Nephron (organoid): ENCODE measurements around the gene CCDC15.
A peak's percentile ranks its signal among the peaks of the same experiment; 100 is the strongest.

Experiments
- H3K27ac Mint-ChIP-seq, 3 experiments: 2 replicates each; pipeline ENCODE4 v1.8.0; 2020; ENCODE audit warnings: mixed read lengths in 3 of 3, mild to moderate bottlenecking in 2 of 3, moderate library complexity in 1 of 3
- H3K27me3 Mint-ChIP-seq: 2 replicates; pipeline ENCODE4 v1.8.0; 2021; ENCODE audit warnings: low read depth, mild to moderate bottlenecking, moderate library complexity, mixed read lengths
- H3K36me3 Mint-ChIP-seq: 2 replicates; pipeline ENCODE4 v1.8.0; 2020; ENCODE audit warnings: low read depth, mixed read lengths
- H3K4me1 Mint-ChIP-seq: 2 replicates; pipeline ENCODE4 v1.8.0; 2020; ENCODE audit warnings: mixed read lengths
- H3K4me3 Mint-ChIP-seq, 3 experiments: 2 replicates each; pipeline ENCODE4 v1.8.0; 2020; ENCODE audit warnings: mild to moderate bottlenecking in 3 of 3, mixed read lengths in 3 of 3, moderate library complexity in 2 of 3
- H3K9me3 Mint-ChIP-seq: 2 replicates; pipeline ENCODE4 v1.8.0; 2020; ENCODE audit warnings: mixed read lengths
- TF ChIP-seq, protein P1 (sequence below), 3 experiments: fragments of 200-600 bp; sonication (generic); IDR thresholded peaks; one replicate each; pipeline ENCODE4 v1.5.0; 2021; ENCODE audit warnings: antibody characterized with exemption in 3 of 3; ENCODE audit not compliant: unreplicated experiment in 3 of 3

The CCDC15 gene

DNA sequence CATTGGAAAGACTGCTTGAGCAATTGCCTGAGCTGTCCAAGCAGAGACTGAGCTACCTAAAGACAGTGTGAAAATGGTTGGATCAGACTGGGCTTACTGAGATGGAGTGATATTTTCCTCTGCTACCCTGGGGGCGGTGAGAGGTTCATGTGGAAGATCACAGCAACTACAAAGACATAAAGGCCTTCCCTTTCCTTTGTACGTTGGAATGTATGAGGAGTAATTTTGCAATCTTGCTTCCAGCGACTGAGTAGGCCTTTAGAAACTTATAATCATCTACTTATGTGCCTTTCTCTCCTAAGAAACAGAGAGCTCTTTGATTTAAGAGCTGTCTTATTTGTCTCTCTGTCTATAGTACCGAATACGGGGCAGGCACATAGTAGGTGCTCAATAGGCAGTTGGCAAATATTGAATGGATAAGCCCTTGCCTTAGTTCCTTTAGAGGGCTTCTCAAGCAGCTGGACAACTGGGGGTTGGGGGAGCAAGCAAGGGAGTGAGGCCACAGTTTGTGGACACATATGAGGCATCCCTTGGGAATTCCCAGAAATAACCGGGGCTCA, 15.7 kb upstream of the CCDC15 start:
- no peak overlapping the region for H3K4me3 Mint-ChIP-seq
- H3K27ac Mint-ChIP-seq, result no peak overlapping the region
- H3K4me1 Mint-ChIP-seq, result no peaks in the 10 kb centered on the region
- H3K27me3 Mint-ChIP-seq, result peaks cover 9% of the 10 kb centered on the region
- H3K9me3 Mint-ChIP-seq, result no peaks in the 10 kb centered on the region
- H3K36me3 Mint-ChIP-seq, result no peaks in the 10 kb centered on the region
- TF ChIP-seq, protein P1, sequence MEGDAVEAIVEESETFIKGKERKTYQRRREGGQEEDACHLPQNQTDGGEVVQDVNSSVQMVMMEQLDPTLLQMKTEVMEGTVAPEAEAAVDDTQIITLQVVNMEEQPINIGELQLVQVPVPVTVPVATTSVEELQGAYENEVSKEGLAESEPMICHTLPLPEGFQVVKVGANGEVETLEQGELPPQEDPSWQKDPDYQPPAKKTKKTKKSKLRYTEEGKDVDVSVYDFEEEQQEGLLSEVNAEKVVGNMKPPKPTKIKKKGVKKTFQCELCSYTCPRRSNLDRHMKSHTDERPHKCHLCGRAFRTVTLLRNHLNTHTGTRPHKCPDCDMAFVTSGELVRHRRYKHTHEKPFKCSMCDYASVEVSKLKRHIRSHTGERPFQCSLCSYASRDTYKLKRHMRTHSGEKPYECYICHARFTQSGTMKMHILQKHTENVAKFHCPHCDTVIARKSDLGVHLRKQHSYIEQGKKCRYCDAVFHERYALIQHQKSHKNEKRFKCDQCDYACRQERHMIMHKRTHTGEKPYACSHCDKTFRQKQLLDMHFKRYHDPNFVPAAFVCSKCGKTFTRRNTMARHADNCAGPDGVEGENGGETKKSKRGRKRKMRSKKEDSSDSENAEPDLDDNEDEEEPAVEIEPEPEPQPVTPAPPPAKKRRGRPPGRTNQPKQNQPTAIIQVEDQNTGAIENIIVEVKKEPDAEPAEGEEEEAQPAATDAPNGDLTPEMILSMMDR (IDR thresholded peaks at IDR 0.05; ENCODE audit: unreplicated experiment in 3 of 3), result no peak

DNA sequence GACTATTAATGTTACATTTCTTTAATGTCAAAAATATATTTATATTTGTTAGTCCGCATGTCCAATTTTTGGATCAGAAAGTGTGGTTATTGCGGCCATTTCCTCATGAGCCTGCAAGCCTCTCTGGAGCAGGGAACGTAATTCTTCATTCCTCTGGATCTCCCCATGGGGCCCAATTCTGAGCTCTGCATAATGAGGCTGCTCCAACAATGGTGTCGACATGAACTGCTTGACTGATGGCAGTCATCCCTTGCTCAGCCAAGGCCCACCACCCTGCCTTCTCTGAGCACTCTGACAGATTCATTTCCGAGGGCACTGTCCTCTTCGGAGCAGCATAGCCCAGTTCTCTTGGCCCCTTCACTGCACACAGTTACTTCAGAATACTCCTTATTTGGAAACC, 15.0 kb upstream of the CCDC15 start:
- Mint-ChIP-seq H3K27me3 (peaks cover 9% of the 10 kb centered on the region), H3K9me3 (no peaks in the 10 kb centered on the region), H3K27ac (no peak overlapping the region), H3K36me3 (no peaks in the 10 kb centered on the region), H3K4me3 (no peak overlapping the region), H3K4me1 (peaks cover 3% of the 10 kb centered on the region)
- TF ChIP-seq, protein P1 (IDR thresholded peaks at IDR 0.05; ENCODE audit: unreplicated experiment in 3 of 3), result no peak

DNA sequence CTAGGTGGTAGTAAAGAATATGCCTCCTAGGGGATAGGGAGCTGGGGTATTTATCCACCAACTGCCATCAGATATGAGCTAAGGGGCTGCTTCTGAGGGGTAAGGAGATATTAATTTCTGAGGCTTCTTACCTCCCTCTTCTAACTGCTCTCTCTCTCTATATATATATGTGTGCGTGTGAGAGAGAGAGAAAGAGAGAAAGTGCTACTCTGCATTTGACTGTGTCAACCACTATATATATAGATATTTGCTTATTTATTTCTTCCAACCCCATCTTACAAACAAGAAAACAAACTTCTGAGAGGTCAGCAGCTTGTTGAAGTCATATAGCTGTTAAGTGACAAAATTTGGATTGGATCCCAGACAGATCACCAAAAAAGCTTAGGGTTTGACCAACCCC, 12.3 kb upstream of the CCDC15 start:
- H3K27me3 Mint-ChIP-seq, result peaks cover 4% of the 10 kb centered on the region
- TF ChIP-seq, protein P1 (IDR thresholded peaks at IDR 0.05; ENCODE audit: unreplicated experiment in 3 of 3), result no peak

GRCh38 chr11:124942466-124943253, 11.3 kb upstream of the CCDC15 start:
- peaks cover 4% of the 10 kb centered on the region for H3K27me3 Mint-ChIP-seq
- no peaks in the 10 kb centered on the region for H3K36me3 Mint-ChIP-seq
- peaks cover 8% of the 10 kb centered on the region for H3K4me1 Mint-ChIP-seq
- TF ChIP-seq, protein P1 (IDR thresholded peaks at IDR 0.05; ENCODE audit: unreplicated experiment in 3 of 3), result no peak
- H3K9me3 Mint-ChIP-seq, result peaks cover 2% of the 10 kb centered on the region
- H3K4me3 Mint-ChIP-seq, result no peak overlapping the region
- H3K27ac Mint-ChIP-seq, result no peak overlapping the region

More for the DNA sequence above, 12.3 kb upstream of the CCDC15 start:
- no peaks in the 10 kb centered on the region for H3K36me3 Mint-ChIP-seq
- H3K4me1 Mint-ChIP-seq, result peaks cover 8% of the 10 kb centered on the region
- no peak overlapping the region for H3K27ac Mint-ChIP-seq
- H3K4me3 Mint-ChIP-seq, result no peak overlapping the region
- peaks cover 2% of the 10 kb centered on the region for H3K9me3 Mint-ChIP-seq

DNA sequence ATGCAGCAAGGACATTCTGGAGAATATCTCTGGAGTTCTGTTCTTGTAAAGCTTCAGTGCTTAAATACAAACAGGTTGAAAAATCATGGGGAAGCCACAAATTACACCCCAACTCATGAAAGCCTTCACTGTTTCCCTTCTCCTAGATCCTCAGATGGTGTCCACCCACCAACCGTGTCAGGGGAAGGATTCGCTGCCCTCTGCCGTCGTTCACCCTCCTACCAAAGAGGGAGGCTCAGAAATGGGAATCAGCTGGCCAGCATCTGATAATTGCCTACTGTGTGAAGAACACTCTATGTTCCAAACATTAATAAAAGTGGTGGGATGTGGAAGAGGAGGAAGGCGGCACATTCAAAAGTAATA, 10.8 kb upstream of the CCDC15 start:
- no peaks in the 10 kb centered on the region for H3K36me3 Mint-ChIP-seq
- H3K4me1 Mint-ChIP-seq, result peaks cover 8% of the 10 kb centered on the region
- H3K4me3 Mint-ChIP-seq, result no peak overlapping the region
- TF ChIP-seq, protein P1 (IDR thresholded peaks at IDR 0.05; ENCODE audit: unreplicated experiment in 3 of 3), result no peak
- H3K27ac Mint-ChIP-seq, result peak overlapping the region in 1 of 3 experiments; percentile 15
- H3K27me3 Mint-ChIP-seq, result peaks cover 4% of the 10 kb centered on the region
- H3K9me3 Mint-ChIP-seq, result peaks cover 2% of the 10 kb centered on the region

- peak overlapping the region in 1 of 3 experiments; percentile 65 for H3K27ac Mint-ChIP-seq
- H3K27me3 Mint-ChIP-seq, result peaks cover 4% of the 10 kb centered on the region
- H3K36me3 Mint-ChIP-seq, result no peaks in the 10 kb centered on the region
- TF ChIP-seq, protein P1 (IDR thresholded peaks at IDR 0.05; ENCODE audit: unreplicated experiment in 3 of 3), result no peak
- peaks cover 4% of the 10 kb centered on the region for H3K9me3 Mint-ChIP-seq
- no peak overlapping the region for H3K4me3 Mint-ChIP-seq
- peaks cover 8% of the 10 kb centered on the region for H3K4me1 Mint-ChIP-seq
Observed at GRCh38 chr11:124943741-124944140, 10.3 kb upstream of the CCDC15 start.
